Dedifferentiated amniotic fluid mesenchymal stem cell (primary cell): ENCODE results near the gene MAP3K12.
"Not testable (repeated sequence)": the region's sequence is repeated elsewhere in the genome, so short reads cannot be mapped to it uniquely, and the experiment has no call there.

Experiments
- DNase-seq: peaks from one replicate; pipeline ENCODE4 v3.0.0-alpha.2; 2016; ENCODE audit errors: extremely low spot score

Gene MAP3K12

DNA sequence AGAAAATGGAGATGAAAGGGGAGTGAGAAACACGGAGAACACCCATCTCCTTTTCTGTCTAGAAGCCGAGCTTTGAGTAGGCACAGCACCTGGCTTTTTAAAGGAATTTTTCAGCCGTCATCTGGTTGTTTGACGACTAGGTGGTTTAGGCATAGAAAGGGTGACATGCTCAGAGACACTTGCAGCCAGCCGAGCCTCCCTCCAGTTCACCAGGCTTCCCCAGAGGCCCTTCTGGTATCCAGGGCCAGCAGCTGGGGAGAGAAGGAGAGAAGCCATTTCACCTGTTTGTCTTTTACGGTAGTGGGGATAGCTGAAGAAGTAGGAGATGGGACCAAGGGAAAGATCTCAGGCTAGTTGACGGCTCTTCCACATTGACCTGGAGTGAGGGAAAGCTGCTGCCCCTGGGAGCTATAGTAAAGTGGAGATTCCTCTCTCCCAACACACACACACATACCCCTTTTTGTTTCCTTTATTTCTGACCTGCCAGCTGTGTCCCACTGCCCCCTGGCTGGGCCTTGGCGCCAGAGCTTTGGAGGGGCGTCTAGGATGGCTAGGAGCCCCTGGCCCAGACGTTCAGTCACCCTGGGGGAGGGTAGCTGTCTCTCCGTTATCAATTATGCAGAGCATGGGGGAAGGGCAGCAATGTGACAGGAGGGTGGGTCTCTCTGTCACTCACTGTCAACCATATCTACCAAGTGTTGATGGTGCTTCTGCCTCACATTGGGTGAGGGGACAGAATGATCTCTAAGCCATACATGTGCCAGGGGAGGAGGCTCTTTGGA, 5.5 kb downstream of the MAP3K12 start:
- no peak for DNase-seq

DNA sequence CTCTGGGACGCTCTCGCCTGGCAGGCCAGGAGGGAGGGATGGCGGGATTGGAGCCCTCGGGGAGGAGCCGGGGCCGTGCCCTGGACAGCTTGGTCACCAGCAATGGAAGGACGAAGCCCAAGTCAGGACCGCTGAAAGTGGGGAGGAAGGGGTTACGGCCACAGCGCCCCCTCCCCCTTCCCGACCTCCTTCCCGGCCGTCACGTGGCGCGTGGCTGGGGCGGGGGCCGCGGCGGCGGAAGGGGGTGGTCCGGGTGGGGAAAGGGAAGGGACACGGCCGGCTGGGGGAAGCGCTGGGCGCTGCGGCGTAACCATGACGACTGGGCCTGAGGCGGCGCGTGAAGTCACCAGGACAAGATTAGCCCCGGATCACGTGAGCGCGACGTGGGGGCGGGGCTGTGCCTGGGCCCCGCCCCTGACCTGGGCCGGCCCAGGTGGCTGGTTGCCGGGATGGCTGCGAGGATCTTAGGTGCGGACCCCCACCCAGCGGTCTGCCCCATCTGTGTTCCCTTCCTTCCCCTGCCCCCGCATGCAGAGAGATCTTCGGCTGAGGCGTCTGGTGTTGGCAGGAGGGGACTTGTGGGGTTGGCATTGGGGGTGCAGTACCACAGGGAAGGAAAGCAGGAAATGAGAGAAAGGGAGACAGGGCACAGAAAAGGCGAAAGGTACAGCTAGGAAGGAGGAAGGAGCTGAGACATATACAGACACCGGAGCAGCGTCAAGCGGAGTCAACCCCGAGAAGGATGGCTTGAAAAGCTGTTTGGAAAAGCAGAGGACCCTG, 6.2 kb downstream of the MAP3K12 start:
- peak; percentile 81 for DNase-seq

DNA sequence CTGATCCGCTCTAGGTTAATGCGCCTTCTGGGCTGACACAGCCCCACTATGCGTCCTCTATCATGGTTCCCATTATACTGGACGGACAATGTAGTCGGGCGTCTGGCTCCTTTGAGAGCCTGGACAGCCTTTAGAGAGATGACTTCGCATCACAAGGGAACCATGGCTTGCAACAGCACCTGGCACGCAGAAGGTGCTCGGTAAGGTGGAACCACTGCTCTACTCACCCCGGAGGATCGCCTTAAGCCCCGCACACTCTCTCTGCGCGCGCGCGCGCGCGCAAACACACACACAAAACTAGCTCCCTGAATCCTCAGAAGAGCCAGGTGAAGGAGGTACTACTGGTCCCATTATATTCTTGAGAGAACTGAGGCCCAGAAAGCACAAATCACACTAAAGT, 7.1 kb downstream of the MAP3K12 start:
- DNase-seq: no peak

DNA sequence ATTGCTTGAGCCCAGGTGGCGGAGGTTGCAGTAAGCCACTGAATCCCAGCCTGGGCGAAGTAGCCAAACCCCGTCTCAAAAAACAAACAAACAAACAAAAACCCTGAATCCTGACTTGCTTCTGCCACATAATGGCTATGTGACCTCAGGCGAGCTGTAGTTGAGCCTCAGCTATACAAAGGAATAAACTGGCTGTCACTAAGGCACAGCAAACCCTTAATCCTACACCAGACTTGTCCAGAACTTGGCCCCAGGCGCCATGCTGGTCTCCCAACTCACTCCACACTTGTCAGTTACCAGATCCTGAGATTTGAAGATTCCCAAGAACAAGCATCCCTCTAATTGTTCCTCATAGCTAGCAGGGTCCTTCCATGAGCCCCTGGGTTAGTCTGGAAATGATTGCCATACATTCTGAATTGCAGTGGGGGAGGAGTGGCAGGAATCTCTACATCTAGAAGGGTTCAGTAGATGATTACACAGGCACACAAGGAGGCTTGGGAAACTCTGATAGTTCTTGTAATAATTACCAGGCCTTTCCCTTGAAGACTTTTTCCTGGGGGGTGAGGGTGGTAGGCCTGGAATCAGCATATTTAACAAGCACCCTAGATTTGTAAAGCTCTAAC, 9.9 kb downstream of the MAP3K12 start:
- DNase-seq: no peak

DNA sequence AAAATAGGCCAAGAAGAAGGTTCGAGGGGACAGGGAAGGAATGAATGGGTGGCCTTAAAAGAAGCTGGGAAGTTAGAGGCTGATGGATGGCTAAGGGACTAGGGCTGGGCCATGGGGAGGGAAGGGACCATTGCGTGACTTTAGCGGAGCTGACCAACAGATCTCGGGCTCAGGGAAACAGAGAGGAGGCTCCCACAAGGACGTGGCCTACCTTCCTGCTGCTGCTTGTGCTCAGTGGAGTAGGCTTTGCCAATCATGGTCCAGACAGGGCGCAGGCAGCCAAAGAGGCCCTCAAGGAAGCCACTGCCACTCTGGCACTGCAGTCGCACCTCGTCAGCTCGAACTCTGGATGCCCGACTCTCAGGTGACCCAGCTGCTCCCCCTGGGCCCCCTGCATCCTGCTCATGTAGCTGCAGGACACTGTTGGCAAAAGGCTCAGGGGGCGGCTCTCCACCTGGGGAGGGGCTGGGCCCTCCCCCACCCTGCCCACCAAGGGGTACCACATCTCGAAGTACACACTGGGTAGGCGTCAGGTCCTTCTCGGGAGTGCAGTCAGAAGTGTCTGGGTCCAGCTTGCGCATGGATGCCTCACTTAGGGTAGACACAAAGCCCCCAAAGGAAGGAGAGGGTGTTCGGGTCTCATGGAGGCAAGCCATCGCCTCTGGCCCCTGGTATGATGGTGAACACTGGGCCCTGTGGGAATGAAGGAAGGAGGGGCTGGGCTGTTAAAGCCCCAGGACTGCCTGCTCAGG, 12.3 kb downstream of the MAP3K12 start:
- DNase-seq: no peak

DNA sequence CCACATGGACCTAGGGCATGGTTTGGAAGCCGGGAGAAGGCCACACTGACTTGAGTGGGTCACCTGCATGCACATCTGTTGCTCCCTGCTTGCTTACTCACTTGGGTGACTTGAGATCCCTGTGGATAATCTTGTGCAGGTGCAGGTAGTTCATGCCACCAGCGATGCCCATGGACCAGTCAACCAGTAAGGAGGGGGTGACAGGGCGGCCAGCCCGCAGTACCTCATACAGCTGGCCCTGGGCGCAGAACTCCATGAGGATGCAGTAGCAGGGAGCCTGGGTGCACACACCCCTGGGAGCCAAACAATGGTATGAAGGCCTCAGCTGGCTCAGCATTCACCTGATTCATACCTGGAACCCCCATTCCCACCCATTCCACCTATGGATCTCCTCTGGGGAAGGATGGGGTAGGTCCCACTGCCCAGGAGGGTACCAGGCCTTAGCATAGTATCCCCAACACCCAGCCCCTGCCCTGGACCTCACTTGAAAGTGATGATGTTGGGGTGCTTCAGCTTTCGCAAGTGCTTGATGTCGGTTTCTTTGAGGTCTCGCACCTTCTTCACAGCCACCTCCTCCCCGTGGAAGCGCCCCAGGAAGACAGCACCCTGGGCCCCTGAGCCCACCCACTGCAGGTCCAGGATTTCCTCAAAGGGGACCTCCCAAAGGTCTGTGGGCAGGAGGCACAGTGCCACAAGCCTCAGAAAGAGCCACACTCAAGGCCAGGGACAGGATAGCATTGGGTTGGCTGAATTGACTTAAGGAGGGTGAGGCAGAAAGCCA, 13.1 kb downstream of the MAP3K12 start:
- no peak for DNase-seq

DNA sequence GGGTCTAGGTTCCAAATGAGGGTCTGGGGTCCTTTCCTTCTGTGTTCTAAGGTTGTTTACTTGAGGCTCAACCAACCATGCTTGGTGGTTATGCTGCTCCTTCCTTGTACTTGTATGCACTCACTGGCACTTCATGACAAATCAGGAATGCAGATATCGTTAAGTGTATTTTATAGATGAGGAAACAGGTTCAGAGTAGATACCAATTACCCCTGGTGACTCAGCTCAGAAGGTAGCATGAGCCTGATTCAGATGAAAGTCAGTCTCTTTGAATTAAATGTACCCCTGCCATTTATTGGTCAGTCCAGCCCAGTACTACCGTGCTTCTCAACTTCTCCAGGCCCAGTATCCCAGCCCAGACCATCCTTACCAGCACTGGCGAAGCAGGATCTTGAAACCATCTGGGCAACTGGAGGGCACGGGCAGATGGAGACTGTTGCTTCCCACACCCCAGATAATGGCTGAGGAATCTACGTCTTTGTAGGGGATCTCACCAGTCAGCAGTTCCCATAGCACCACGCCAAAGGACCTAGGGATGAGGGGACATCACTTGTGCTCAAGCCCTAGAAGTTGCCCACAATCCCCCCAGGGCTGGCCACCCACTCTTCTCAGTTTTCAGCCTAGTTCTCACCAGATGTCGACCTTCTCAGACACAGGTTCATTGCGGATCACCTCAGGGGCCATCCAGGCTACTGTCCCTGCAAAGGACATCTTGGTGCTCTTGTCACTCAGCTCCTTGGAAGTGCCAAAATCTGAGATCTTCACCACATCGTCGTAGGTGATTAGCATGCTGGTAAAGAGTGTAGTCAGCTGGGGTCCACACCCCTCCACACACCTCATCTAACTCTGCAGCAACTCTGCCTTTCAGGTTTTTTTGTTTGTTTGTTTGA, 14.3 kb downstream of the MAP3K12 start:
- DNase-seq: no peak

DNA sequence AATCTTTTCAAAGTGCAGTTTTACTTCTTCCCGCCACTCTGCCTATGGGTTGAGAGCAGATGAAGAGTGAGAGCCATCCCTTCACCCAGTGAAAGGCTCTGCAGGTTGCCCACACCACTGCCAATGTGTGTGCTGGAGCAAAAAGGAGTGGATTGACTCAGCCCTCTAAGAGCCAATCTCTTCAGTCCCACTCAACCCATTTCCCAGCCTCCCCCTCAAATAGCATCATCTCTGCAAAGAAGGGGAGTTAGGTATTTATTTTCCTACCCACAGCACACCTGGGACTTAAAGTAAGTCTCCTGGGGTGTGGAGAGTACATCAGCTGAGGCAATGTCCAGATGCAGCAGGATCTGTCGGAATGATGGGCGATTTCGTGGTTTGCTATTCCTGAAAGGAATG, 15.3 kb downstream of the MAP3K12 start:
- no peak for DNase-seq

DNA sequence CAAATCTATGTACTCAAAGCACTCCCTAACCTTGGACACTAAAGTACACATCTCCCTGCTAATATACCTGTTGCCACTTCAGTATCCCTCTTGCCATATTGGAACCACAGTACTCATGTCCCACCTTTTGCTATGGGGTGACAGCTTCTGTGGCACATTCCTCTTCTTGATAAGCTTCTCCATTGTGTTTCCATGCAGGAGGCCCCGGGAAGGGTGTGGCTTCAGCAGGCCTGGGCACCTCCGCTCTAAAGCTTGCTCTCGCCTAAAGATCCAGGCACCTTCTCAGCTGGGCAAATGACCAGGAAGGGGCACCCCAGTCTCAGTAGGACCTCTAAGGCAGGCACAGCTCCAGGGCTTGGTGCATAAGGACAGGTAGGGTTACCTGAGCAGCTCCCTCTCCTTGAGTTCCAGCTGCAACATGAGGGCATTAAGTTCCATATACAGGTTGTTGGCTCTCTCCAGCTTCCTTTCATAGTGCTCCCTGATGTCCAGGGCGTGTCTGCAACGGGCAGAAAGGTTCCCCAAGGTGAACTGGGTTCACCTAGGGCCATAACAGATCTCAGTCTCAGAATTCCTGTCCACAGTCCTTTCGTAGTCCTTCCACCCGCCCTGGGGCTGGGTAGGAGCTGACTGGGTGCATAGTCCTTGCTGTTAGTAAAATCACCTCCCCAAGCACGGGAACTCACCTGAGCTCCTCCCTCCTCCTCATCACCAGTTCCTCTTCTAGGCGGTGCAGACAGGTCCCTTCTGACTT, 15.9 kb downstream of the MAP3K12 start:
- no peak for DNase-seq

DNA sequence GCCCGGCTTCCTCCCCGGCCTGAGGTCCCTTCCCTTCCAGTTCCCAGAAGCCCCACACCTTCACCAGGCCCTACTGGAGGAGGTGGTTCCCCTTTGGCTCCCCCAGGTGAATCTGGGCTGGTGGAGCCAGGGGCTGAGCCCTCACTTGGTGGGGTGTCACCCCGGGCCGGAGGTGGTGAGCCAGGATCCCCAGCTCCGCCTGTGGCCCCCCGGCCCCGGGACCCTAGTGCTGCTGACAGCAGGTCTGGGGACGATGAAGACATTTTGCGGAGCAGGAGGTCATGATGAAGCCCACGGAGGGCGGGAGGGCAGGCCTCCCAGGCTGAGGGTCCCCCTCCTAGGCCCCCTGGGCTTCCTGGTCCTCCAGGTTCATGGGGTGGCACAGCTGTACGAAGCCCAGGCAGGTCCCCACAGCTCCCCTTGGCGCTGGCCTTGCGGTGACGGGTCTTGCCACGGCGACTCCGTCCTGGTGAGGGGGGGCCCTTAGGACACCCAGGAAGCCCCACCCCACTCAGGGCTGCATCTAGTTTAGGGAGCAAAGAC, 16.6 kb downstream of the MAP3K12 start:
- no peak for DNase-seq

DNA sequence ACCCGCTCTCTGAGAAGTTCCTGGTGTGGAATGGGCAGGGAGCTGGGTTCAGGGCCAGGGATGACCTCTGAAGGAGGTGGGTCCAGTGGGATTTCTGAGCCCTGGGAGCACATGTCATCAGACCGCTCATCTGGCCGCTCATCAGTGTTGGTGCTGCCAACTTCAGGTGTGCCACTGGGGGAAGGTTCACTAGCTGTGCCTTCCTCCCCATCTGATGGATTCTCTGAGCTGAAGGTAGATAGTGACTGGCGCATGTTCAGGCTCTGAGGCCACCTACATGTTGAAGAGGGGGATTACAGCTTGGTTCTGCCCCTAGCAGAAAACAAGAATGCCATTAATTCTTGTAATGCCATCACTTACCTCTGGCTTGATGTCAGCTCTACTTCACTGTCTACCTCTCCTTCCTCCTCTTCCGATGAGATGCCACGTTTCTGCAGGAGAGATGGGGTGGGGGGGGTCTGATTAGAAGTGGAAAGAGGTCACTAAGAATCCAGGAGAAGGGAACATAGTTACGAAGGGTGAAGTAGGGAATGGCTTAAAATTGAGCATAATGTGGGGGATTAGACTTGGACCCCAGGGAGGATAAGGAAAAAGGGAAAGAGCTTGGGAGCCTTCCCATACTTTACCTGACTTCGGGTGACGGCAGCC, 17.2 kb downstream of the MAP3K12 start:
- DNase-seq: no peak

DNA sequence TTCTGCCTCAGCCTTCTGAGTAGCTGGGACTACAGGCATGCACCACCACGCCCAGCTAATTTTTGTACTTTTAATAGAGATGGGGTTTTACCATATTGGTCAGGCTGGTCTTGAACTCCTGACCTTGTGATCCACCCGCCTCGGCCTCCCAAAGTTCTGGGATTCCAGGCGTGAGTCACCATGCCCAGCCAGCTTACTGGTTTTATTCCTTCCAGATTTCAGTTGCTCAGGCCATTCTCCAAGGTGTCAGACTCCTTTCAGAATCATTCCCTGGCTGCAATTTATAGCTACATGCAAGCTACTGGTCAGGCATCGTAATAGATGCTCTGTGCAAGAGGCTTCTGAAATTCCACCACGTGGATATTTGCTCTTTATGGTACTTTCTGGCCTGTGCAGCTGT, 17.8 kb downstream of the MAP3K12 start:
- not testable (repeated sequence) for DNase-seq

DNA sequence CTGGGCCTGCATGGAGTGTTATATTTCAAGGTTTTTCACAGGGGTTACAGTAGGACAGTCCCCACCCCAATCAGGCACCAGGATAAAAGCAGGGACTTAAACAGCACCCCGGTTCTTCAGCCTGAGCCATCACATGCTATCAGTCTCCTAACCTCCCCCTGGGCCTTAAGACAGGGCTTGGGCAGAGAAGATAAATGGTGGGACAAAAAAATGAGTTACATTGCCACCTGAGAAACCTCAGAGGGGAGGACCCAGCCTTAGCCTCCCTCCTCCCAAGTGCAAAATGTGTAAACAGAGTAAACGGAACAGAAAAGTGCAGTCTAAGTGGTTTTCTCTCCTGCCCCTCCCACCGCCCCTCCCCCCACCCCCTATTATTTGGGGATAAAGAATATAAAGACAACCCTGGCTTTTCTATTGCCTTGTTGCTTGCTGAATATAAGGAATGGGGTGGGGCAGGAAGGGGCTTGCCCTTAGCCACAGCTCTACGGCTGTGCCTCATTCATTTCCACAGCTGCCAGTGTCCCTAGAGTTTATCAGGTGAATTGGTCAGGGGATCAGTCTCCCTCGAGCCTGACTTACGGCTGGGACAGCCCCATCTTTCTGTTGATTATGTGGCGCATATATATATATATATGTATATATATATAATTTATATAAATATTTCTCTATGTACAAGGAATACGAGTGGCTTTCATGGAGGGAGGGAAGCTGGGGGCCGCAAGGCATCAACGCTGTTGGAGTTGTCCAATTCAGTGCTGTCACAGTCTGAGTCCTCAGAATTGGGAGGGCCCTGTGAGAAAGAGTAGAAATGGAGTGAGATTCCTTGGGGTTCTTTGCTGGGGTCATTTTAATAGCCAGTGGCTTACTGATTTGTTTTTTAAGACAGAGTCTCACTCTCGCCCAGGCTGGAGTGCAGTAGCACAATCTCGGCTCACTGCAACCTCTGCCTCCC, 18.5 kb downstream of the MAP3K12 start:
- no peak for DNase-seq

DNA sequence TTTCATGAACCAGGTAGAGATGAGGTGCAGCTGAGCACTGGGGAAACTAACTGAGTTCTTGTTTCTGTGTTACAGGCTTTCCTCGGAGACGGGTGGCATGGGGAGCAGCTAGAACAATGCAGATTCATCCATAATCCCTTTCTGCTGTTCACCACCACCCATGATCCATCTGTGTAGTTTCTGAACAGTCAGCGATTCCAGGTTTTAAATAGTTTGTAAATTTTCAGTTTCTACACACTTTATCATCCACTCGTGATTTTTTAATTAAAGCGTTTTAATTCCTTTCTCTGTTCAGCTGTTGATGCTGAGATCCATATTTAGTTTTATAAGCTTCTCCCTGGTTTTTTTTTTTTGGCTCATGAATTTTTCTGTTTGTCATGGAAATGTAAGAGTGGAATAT, 19.9 kb downstream of the MAP3K12 start:
- DNase-seq: no peak

DNA sequence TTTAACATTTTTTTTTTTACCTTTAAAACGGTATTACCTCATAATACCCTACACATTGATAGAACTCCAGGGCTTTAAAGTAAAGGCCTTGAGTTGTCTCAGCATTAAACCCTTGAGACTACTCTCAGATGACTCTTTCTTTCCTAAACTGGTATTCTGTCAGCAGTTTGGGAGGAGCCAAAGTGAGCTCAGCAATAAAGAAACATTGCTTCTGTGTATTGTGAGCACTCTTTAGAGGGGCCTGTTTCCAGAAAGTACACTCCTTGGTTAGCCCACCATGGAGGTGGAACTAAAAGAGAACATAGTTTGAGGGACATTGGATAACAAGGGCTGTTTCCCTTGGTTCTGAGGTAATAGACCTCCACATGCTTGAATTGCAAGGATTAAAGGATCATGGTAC, 20.4 kb downstream of the MAP3K12 start:
- DNase-seq: no peak

DNA sequence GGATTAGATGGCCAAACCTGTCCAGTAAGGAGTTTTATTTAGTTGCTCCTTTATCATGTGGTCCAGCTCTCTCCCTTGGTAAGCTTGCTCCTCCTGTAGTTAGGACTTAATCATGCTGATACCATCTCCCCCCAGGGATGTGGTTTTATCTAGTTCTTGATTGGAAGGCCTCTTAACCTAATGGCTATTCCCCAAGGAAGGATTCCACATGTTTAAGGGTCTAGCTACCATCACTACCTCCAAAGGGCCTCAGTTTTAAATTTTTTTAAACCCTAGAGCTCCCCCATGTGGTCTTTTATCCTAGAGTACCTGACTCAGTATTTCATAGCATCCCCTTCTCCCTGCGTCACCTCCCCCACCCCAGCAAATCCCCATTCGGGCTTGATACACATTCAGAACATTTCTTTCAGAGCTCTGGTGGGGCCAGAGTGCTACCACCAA, 22.5 kb downstream of the MAP3K12 start:
- DNase-seq: no peak

DNA sequence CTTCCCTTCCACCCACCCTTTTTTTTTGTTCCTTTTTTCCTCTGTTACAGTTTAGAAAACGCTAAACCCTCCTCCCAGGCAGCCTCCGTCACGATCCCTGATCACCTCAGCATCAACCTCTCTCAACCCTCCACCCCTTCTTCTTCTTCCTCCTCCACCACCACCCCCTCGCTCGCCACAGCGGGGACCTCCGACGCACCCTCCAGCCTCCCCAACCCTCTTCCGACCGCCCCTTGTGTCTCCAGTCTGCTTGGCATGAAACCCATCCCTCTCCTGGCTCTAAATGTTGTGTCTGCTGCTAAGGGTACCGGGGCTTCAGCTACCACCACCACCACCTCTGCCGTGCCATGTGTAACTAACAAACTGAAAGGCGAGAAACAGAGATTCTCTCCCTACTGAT, 24.4 kb downstream of the MAP3K12 start:
- no peak for DNase-seq

DNA sequence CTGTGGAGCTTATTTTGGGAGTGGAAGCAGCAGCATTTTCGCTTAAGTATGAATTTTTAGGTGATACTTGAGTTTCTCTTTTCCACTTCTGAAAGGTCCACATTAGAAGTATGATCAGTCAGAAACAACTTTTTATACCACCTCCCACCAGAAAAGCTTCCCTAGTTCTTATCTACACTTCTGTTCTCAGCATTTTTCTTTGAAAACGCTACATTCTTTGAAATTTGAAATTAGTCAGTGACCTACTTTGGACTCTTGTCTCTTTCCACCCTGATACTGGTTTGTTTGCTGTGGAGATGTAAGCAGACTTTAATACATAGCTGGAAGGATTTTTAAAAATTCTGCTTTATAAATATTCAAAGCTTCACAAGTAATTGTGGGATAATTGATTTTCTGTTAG, 25.2 kb downstream of the MAP3K12 start:
- DNase-seq: no peak
